GM21390 (cell line): ENCODE results near the gene ARF6.
"Not testable (repeated sequence)": the region's sequence is repeated elsewhere in the genome, so short reads cannot be mapped to it uniquely, and the experiment has no call there.

Experiments used
- ATAC-seq: cut with Tn5 transposase; IDR thresholded peaks from one replicate; pipeline ENCODE4 v1.9.1; 2021; ENCODE audit not compliant: unreplicated experiment

ARF6 gene

DNA sequence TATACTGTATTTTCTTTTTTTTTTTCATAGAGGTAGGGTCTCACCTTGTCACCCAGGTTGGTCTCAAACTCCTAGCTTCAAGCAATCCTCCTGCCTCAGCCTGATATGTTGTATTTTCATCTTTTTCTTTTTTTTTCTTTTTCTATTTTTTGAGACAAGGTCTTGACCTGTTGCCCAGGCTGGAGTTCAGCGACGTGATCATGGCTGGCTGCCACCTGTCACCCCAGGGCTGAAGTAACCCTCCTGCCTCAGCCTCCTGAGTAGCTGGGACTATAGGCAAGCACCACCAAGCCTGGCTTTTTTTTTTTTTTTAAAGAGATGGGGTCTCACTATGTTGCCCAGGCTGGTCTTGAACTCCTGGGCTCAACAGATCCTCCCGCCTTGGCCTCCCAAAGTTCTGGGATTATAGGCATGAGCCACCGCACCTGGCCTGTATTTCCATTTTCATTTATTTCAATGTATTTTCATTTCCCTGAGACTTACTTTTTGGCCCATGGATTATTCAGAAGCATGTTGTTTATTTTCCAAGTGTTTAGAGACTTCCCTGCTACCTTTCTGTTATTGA is 16.2 kb upstream of the ARF6 start:
- ATAC-seq = no peak

- peak; percentile 74 for ATAC-seq
Measured at GRCh38 chr14:49879646-49880204, 13.2 kb upstream of the ARF6 start.

GRCh38 chr14:49880267-49881064 is 12.4 kb upstream of the ARF6 start:
- ATAC-seq = no peak

GRCh38 chr14:49881350-49882001 is 11.4 kb upstream of the ARF6 start:
- ATAC-seq = no peak

DNA sequence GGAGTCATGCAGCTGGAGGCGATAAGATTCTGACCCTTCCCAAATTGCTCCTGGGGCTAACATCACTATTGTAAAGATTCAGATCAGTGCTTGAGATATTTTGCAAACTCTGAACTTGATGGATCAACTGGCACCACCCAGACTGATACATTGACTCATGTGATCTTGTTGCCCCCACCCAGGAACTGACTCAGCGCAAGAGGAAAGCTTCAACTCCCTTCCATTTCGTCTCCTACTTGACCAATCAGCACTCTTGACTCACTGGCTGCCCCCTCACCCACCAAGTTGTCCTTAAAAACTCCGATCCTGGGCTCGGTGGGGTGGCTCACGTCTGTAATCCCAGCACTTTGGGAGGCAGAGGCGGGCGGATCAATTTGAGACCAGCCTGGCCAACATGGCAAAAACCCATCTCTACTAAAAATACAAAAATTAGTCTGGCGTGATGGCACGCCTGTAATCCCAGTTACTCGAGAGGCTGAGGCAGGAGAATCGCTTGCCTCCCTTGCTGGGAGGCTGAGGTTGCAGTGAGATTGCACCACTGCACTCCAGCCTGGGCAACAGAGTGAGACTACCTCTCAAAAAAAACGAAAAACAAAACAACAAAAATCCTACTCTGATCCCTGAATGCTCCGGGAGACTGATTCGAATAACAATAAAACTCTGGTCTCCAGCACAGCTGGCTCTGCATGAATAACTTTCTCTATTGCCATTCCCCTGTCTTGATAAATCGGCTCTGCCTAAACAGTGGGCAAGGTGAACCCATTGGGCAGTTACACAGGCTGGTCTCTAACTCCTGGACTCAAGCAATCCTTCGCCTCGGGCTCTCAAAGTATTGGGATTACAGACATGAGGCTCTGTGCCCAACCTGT is 9.8 kb upstream of the ARF6 start:
- ATAC-seq = no peak

GRCh38 chr14:49886523-49886922 is 6.4 kb upstream of the ARF6 start:
- ATAC-seq = no peak

- ATAC-seq = no peak
Measured at GRCh38 chr14:49888293-49888692, 4.6 kb upstream of the ARF6 start.

- ATAC-seq = peak; percentile 39
Measured at GRCh38 chr14:49892301-49892635, 614 bp upstream of the ARF6 start.

DNA sequence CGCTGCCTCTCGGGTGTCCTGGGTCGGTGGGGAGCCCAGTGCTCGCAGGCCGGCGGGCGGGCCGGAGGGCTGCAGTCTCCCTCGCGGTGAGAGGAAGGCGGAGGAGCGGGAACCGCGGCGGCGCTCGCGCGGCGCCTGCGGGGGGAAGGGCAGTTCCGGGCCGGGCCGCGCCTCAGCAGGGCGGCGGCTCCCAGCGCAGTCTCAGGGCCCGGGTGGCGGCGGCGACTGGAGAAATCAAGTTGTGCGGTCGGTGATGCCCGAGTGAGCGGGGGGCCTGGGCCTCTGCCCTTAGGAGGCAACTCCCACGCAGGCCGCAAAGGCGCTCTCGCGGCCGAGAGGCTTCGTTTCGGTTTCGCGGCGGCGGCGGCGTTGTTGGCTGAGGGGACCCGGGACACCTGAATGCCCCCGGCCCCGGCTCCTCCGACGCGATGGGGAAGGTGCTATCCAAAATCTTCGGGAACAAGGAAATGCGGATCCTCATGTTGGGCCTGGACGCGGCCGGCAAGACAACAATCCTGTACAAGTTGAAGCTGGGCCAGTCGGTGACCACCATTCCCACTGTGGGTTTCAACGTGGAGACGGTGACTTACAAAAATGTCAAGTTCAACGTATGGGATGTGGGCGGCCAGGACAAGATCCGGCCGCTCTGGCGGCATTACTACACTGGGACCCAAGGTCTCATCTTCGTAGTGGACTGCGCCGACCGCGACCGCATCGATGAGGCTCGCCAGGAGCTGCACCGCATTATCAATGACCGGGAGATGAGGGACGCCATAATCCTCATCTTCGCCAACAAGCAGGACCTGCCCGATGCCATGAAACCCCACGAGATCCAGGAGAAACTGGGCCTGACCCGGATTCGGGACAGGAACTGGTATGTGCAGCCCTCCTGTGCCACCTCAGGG is 679 bp downstream of the ARF6 start:
- peak; percentile 29 for ATAC-seq

- ATAC-seq = not testable (repeated sequence)
Measured at GRCh38 chr14:49894214-49895107, 1.6 kb downstream of the ARF6 start.

DNA sequence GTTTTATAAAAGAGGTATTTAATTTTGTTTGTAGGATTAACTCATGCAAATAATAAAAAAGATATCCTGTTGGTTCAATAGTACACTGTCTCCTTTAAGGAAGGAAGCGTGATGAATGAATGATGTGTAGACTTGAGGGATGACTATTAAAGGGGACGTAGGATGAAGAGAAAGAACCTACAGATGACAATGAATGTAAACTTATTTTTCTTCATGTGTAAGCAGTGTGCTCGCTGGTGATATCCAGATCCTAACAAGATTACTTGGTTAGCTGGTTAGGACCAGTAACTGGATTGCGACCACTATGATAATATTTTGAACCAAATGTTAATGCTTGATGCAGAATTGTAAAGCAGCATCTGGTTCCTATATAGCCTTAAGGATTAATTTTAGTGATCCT is 2.6 kb downstream of the ARF6 start:
- ATAC-seq = no peak

- not testable (repeated sequence) for ATAC-seq
Measured at GRCh38 chr14:49896272-49896671, 3.4 kb downstream of the ARF6 start.

- no peak for ATAC-seq
Measured at GRCh38 chr14:49896966-49897365, 4.1 kb downstream of the ARF6 start.

DNA sequence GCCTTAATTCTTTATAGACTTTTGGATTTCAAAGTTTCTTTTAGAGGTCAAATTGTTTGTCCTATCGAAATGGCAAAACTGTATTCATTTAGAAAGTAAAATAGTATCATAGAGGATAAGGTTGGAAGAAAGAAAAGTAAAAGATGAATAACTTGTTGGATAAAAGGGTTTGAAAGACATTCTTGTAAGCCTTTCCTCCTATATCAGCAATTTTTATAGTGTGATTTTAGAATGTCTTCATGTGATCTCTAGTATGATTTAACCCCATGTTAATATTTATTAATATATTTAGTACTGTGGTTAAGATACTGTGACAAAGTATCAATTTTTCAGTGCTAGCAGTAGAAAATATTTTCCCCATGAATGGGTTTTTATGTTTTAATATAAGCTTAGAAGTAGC is 4.5 kb downstream of the ARF6 start:
- ATAC-seq = no peak

DNA sequence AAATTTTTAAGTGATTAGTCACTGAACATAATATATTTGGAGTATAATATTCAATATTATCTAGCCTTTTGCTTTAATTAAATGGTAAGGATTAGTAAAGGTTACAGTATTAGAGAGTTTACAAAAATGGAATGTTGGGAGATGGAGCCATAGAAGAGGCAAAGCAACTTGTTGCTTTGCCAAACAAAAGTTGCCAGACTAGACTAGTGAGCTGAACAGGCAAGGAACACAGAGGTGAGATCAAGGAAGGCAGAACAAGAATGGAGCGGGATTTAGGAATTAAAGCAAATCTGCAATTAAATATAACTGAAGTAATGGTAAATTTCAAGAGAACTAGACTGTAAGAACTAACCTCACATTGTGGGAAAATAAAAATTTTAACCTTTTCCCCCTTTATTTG is 5.1 kb downstream of the ARF6 start:
- ATAC-seq = no peak

GRCh38 chr14:49898485-49898884 is 5.6 kb downstream of the ARF6 start:
- no peak for ATAC-seq

- no peak for ATAC-seq
Measured at GRCh38 chr14:49900973-49901372, 8.1 kb downstream of the ARF6 start.

- ATAC-seq = not testable (repeated sequence)
Measured at GRCh38 chr14:49902679-49903246, 9.9 kb downstream of the ARF6 start.

DNA sequence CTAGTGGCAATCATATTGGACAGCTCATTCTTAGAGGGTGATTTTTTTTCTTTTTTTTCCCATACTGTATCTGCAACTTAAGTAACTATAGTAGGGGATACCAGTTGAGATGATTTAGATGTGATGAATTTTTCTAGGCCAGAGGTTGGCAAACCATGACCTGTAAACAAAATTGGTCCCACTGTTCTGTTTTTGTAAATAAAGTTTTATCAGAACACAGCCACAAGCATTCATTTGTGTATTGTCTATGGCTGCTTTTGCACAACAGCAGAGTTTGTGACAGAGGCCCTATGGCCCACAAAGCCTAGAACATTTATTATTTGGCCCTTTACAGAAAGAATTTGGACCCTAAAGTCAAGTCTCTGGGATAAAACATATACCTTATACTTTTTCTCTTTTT is 11.4 kb downstream of the ARF6 start:
- ATAC-seq = no peak
